Stomach (tissue), 9 donors: ENCODE data around the gene NES. TPM values are rescaled to one million over a fixed set of nuclear protein-coding genes. Genes with fewer than 3 reads are reported as not detected.

Experiments
- DNase-seq, 2 donors: peaks; one replicate each; pipeline versions ENCODE4 v3.0.0 to v3.0.0-alpha.2; 2013 to 2019
- H3K27ac ChIP-seq, 5 donors: fragments of 200-600 bp in 4 of 5; sonication (generic) in 4 of 5; one replicate each; pipeline ENCODE4 v1.5.1; 2013 to 2019; ENCODE audit warnings: mild to moderate bottlenecking in 1 of 5, moderate library complexity in 1 of 5
- H3K27me3 ChIP-seq, 3 donors: fragments of 200-600 bp; sonication (generic); one replicate each; pipeline ENCODE4 v1.5.1; 2017 to 2019; ENCODE audit warnings: mixed run types in 1 of 3
- H3K36me3 ChIP-seq, 4 donors: fragments of 200-600 bp; sonication (generic); 1 replicate in 3 of 4; 2 replicates in 1 of 4; pipeline ENCODE4 v1.5.1; 2016 to 2019
- H3K4me1 ChIP-seq, 4 donors: fragments of 200-600 bp; sonication (generic); one replicate each; pipeline ENCODE4 v1.5.1; 2016 to 2019
- H3K4me3 ChIP-seq, 4 donors: fragments of 200-600 bp; sonication (generic) in 3 of 4; one replicate each; pipeline ENCODE4 v1.5.1; 2016 to 2019; ENCODE audit warnings: mild to moderate bottlenecking in 1 of 4
- H3K9me3 ChIP-seq, 4 donors: fragments of 200-600 bp; sonication (generic); one replicate each; pipeline ENCODE4 v1.5.1; 2016 to 2019
- EP300 ChIP-seq: sonication (generic); formaldehyde crosslinking; IDR thresholded peaks from one replicate; pipeline ENCODE4 v1.6.1; 2017; ENCODE audit warnings: antibody characterized with exemption
- POLR2A ChIP-seq, 4 donors: fragments of 450-650 bp; IDR thresholded peaks; one replicate each; pipeline ENCODE4 v1.6.1; 2016; ENCODE audit warnings: antibody characterized with exemption in 4 of 4, control low read depth in 2 of 4, mild to moderate bottlenecking in 1 of 4, moderate library complexity in 1 of 4
- POLR2AphosphoS5 ChIP-seq, 3 donors: sonication (generic); formaldehyde crosslinking; IDR thresholded peaks; one replicate each; pipeline ENCODE4 v1.6.1; 2016; ENCODE audit warnings: antibody characterized with exemption in 3 of 3
- WGBS, 5 donors: extraction: QIAGEN DNeasy Blood & Tissue Kit in 3 of 5; methylation state at CpG; one replicate each; pipeline versions ENCODE4 v1.1.5 to v1.1.7; 2013 to 2018; 5-methylcytosine and 5-hydroxymethylcytosine counted together
- intact Hi-C: fragments of 100-400 bp; cut with DNase I; formaldehyde crosslinking; loops from one replicate; pipeline ENCODE4 v1.15.1; 2023; ENCODE audit warnings: low total_unique reads
- polyA plus RNA-seq, 3 donors: library from polyadenylated mRNA; stranded (reverse); fragments of 200-250 nt; gene quantifications; one replicate each; pipeline ENCODE4 v1.2.3, GENCODE V29; 2013
- total RNA-seq, 5 donors: library from RNA; depleted of rRNA; stranded (reverse); fragments of >200 nt; gene quantifications; one replicate each; pipeline versions ENCODE4 v1.1.0 to v1.2.3, GENCODE V29; 2014 to 2016
- TF ChIP-seq, protein P1 (sequence below), 7 experiments: fragments of 450-650 bp in 4 of 7; fragments of 200-600 bp in 3 of 7; sonication (generic) in 3 of 7; IDR thresholded peaks; one replicate each; pipeline ENCODE4 v1.5.1; 2016 to 2019; ENCODE audit warnings: antibody characterized with exemption in 7 of 7, control low read depth in 2 of 7, mild to moderate bottlenecking in 1 of 7
- donor health status: healthy with polysubstance abuse.
- donor health status: Bipolar disorder and iron deficiency.
- donor health status: healthy.

Gene NES
- total and polyA plus RNA-seq, 8 donors: 1.7 to 22.3 (median 6.8) TPM

DNA sequence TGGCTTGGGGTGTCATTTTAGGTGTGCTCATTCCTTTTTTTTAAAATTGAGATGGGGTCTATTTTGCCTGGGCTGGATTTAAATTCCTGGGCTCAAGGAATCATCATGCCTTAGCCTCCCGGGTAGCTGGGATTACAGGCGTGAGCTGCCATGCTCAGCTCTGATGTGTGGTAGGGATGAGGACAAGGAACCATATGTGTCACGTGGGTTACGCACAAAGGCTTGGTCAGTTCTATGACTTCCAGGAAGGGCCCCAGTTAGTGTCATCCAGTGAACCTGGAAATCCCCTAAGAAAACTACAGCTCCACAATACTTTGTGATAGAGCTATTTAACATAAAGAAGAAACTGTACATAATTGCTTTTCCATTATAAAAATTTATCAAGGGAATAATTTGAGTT, 44.3 kb upstream of the NES start:
- H3K4me1 ChIP-seq: peaks cover 17 to 33% (median 26%) of the 10 kb centered on the region in 4 donors
- H3K27ac ChIP-seq: no peak overlapping the region
- TF ChIP-seq, protein P1, sequence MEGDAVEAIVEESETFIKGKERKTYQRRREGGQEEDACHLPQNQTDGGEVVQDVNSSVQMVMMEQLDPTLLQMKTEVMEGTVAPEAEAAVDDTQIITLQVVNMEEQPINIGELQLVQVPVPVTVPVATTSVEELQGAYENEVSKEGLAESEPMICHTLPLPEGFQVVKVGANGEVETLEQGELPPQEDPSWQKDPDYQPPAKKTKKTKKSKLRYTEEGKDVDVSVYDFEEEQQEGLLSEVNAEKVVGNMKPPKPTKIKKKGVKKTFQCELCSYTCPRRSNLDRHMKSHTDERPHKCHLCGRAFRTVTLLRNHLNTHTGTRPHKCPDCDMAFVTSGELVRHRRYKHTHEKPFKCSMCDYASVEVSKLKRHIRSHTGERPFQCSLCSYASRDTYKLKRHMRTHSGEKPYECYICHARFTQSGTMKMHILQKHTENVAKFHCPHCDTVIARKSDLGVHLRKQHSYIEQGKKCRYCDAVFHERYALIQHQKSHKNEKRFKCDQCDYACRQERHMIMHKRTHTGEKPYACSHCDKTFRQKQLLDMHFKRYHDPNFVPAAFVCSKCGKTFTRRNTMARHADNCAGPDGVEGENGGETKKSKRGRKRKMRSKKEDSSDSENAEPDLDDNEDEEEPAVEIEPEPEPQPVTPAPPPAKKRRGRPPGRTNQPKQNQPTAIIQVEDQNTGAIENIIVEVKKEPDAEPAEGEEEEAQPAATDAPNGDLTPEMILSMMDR (IDR thresholded peaks at IDR 0.05): no peak
- TF ChIP-seq EP300: no peak
- no peak for TF ChIP-seq POLR2AphosphoS5 (IDR thresholded peaks at IDR 0.05)
- TF ChIP-seq POLR2A (IDR thresholded peaks at IDR 0.05): no peak
- WGBS, 5 donors: 81 to 92% (median 89%) methylated on average over 4 of the region's 4 CpGs
- H3K27me3 ChIP-seq: no peaks in the 10 kb centered on the region
- peaks cover 26 to 70% (median 63%) of the 10 kb centered on the region in 4 donors for H3K36me3 ChIP-seq
- H3K9me3 ChIP-seq: no peaks in the 10 kb centered on the region
- DNase-seq: no peak
- intact Hi-C loops: no loop called here
- no peak overlapping the region for H3K4me3 ChIP-seq

DNA sequence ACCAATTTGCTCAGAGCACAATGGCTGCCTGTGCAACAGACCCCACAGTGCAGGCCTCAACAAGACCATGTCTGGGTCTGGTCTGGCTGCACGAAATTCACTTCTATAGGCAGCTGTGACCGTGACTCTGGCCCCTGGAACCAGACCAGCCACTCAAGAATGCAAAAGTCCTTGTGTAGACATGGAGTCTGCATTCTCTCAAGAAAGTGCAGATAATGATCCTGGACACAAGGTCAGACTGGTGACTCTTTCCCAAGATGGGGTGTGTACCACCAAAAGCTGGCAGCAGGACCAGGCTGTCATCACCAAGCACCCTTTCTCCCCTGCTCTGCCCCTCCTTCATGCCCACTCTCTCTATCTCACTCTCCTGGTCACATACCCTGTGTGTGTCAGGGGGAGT, 43.9 kb upstream of the NES start:
- Histone ChIP-seq H3K27ac (no peak overlapping the region), H3K36me3 (peaks cover 26 to 70% (median 63%) of the 10 kb centered on the region in 4 donors), H3K4me1 (peaks cover 13 to 29% (median 22%) of the 10 kb centered on the region in 4 donors), H3K9me3 (no peaks in the 10 kb centered on the region), H3K27me3 (no peaks in the 10 kb centered on the region), H3K4me3 (no peak overlapping the region)
- DNase-seq: no peak
- WGBS, 5 donors: 74 to 91% (median 80%) methylated on average over 2 of the region's 2 CpGs
- intact Hi-C loops: no loop called here
- no peak for TF ChIP-seq POLR2AphosphoS5 (IDR thresholded peaks at IDR 0.05)
- no peak for TF ChIP-seq POLR2A (IDR thresholded peaks at IDR 0.05)
- TF ChIP-seq EP300: no peak

DNA sequence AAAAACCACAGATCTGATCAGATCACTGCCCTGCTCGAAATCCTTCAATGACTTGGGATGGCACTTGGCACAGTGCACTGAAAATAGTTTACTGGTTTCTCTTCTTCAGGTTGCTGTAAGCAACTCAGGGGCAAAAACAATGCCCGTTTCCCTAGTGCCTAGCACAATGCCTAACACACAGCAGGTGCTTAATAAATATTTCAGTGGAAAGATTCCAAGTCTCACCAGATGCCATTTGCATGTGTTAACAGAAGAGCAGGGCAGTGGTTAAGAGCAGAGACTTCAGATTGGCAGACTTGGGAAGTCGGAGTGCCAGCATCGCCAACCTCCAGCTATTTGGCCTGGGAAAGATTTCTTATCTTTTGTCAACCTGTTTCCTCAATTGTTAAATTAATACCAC, 40.1 kb upstream of the NES start:
- WGBS, 5 donors: 41 to 66% (median 51%) methylated on average over 4 of the region's 4 CpGs
- Histone ChIP-seq H3K27me3 (no peaks in the 10 kb centered on the region), H3K4me3 (no peak overlapping the region), H3K9me3 (no peaks in the 10 kb centered on the region), H3K4me1 (no peaks in the 10 kb centered on the region), H3K27ac (no peak overlapping the region), H3K36me3 (peaks cover 9 to 49% (median 43%) of the 10 kb centered on the region in 4 donors)
- TF ChIP-seq POLR2AphosphoS5 (IDR thresholded peaks at IDR 0.05) (no peak), EP300 (no peak), POLR2A (IDR thresholded peaks at IDR 0.05) (no peak)
- TF ChIP-seq, protein P1 (IDR thresholded peaks at IDR 0.05): no peak
- intact Hi-C loops: no loop called here
- no peak for DNase-seq

DNA sequence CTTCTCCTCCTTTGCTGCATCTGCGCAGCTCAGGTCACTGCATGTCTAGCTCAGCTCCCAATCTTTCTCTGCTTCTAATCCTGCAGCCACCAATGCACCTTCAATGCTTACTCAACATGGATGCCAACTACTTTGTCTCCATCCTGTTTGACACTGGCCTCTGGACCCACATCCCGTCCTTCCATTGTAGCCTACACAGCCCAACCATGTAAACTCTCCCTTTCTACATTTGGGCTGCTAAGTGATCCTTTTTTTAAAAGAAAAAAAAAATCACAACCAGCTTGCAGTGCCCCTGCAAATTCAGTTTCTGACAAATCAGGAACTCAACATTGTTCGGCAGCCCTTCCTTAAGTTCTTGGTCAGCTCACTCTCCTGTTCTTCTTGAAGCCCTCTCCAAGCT, 37.6 kb upstream of the NES start:
- peaks cover 0 to 12% (median 10%) of the 10 kb centered on the region in 4 donors for H3K4me1 ChIP-seq
- no peak for DNase-seq
- H3K36me3 ChIP-seq: peaks cover 1 to 24% (median 18%) of the 10 kb centered on the region in 4 donors
- no peak overlapping the region for H3K4me3 ChIP-seq
- H3K27ac ChIP-seq: no peak overlapping the region
- intact Hi-C loops: no loop called here
- no peaks in the 10 kb centered on the region for H3K27me3 ChIP-seq
- TF ChIP-seq, protein P1 (IDR thresholded peaks at IDR 0.05): no peak
- no peak for TF ChIP-seq POLR2AphosphoS5 (IDR thresholded peaks at IDR 0.05)
- no peak for TF ChIP-seq POLR2A (IDR thresholded peaks at IDR 0.05)
- TF ChIP-seq EP300: no peak
- 81 to 88% (median 85%) methylated on average over 3 of the region's 3 CpGs for WGBS, 5 donors
- H3K9me3 ChIP-seq: no peaks in the 10 kb centered on the region

DNA sequence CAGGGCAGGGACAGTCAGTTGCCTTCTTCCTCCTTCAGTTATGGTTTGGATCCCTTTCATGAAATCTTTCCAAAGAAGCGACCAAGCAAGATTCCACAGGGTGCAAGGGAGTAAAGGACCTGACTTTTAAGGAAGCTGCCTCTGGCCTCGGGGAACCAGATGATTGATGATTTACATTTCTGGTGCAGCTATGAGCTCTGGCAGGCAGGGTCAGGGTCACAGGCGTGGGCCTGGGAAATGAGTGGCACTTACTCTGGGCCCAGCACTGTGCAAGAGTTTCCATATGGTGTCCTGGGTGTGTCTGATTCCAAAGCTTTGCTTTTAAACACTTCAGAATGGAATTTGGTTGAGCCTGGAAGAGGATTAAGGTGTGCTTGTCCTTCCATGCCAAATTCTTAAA, 35.4 kb upstream of the NES start:
- 54 to 75% (median 61%) methylated on average over 3 of the region's 3 CpGs for WGBS, 5 donors
- peaks cover 0 to 22% (median 17%) of the 10 kb centered on the region in 4 donors for H3K4me1 ChIP-seq
- H3K27ac ChIP-seq: no peak overlapping the region
- peaks cover 0 to 16% (median 9%) of the 10 kb centered on the region in 4 donors for H3K36me3 ChIP-seq
- no peak for DNase-seq
- no peaks in the 10 kb centered on the region for H3K27me3 ChIP-seq
- intact Hi-C loops: no loop called here
- no peaks in the 10 kb centered on the region for H3K9me3 ChIP-seq
- TF ChIP-seq POLR2A (IDR thresholded peaks at IDR 0.05) (no peak), POLR2AphosphoS5 (IDR thresholded peaks at IDR 0.05) (no peak), EP300 (no peak)
- TF ChIP-seq, protein P1 (IDR thresholded peaks at IDR 0.05): no peak
- no peak overlapping the region for H3K4me3 ChIP-seq
